ENCODE data around the gene SAMD4A.

SAMD4A gene

GRCh38 chr14:54807881-54808280 is 241.0 kb downstream of the SAMD4A start:
- H3K4me3 Mint-ChIP-seq, result no peak overlapping the region
- H3K4me1 Mint-ChIP-seq (ENCODE audit: low read depth), result peaks cover 5% of the 10 kb centered on the region
- peaks cover 24% of the 10 kb centered on the region for H3K27me3 Mint-ChIP-seq (ENCODE audit: low read depth)
- H3K36me3 Mint-ChIP-seq (ENCODE audit: low read depth), result no peaks in the 10 kb centered on the region
- H3K9me3 Mint-ChIP-seq, result no peaks in the 10 kb centered on the region
- DNase-seq (ENCODE audit: low spot score), result no peak
- H3K27ac Mint-ChIP-seq, result no peak overlapping the region

GRCh38 chr14:54808326-54809161 is 241.6 kb downstream of the SAMD4A start:
- H3K36me3 Mint-ChIP-seq (ENCODE audit: low read depth), result no peaks in the 10 kb centered on the region
- peaks cover 5% of the 10 kb centered on the region for H3K4me1 Mint-ChIP-seq (ENCODE audit: low read depth)
- H3K27me3 Mint-ChIP-seq (ENCODE audit: low read depth), result peaks cover 20% of the 10 kb centered on the region
- H3K4me3 Mint-ChIP-seq, result no peak overlapping the region
- H3K27ac Mint-ChIP-seq, result no peak overlapping the region
- H3K9me3 Mint-ChIP-seq, result no peaks in the 10 kb centered on the region
- no peak for DNase-seq (ENCODE audit: low spot score)

GRCh38 chr14:54809767-54810166 is 242.8 kb downstream of the SAMD4A start:
- peaks cover 5% of the 10 kb centered on the region for H3K4me1 Mint-ChIP-seq (ENCODE audit: low read depth)
- H3K4me3 Mint-ChIP-seq, result no peak overlapping the region
- H3K36me3 Mint-ChIP-seq (ENCODE audit: low read depth), result no peaks in the 10 kb centered on the region
- no peak for DNase-seq (ENCODE audit: low spot score)
- H3K27me3 Mint-ChIP-seq (ENCODE audit: low read depth), result peaks cover 15% of the 10 kb centered on the region
- no peak overlapping the region for H3K27ac Mint-ChIP-seq
- no peaks in the 10 kb centered on the region for H3K9me3 Mint-ChIP-seq

GRCh38 chr14:54812617-54813016 is 245.7 kb downstream of the SAMD4A start:
- no peak overlapping the region for H3K27ac Mint-ChIP-seq

GRCh38 chr14:54813081-54813480 is 246.2 kb downstream of the SAMD4A start:
- peaks cover 6% of the 10 kb centered on the region for H3K27me3 Mint-ChIP-seq (ENCODE audit: low read depth)

More at GRCh38 chr14:54812617-54813016, 245.7 kb downstream of the SAMD4A start:
- Mint-ChIP-seq H3K4me3 (no peak overlapping the region), H3K9me3 (no peaks in the 10 kb centered on the region), H3K36me3 (ENCODE audit: low read depth) (no peaks in the 10 kb centered on the region), H3K4me1 (ENCODE audit: low read depth) (no peaks in the 10 kb centered on the region), H3K27me3 (ENCODE audit: low read depth) (peaks cover 6% of the 10 kb centered on the region)
- DNase-seq (ENCODE audit: low spot score), result no peak

GRCh38 chr14:54814076-54814475 is 247.1 kb downstream of the SAMD4A start:
- peaks cover 6% of the 10 kb centered on the region for H3K27me3 Mint-ChIP-seq (ENCODE audit: low read depth)
- no peak overlapping the region for H3K27ac Mint-ChIP-seq
- no peaks in the 10 kb centered on the region for H3K9me3 Mint-ChIP-seq
- no peak overlapping the region for H3K4me3 Mint-ChIP-seq
- no peaks in the 10 kb centered on the region for H3K4me1 Mint-ChIP-seq (ENCODE audit: low read depth)
- DNase-seq (ENCODE audit: low spot score), result no peak
- H3K36me3 Mint-ChIP-seq (ENCODE audit: low read depth), result no peaks in the 10 kb centered on the region

More at GRCh38 chr14:54813081-54813480, 246.2 kb downstream of the SAMD4A start:
- no peak for DNase-seq (ENCODE audit: low spot score)
- H3K4me3 Mint-ChIP-seq, result no peak overlapping the region
- no peaks in the 10 kb centered on the region for H3K36me3 Mint-ChIP-seq (ENCODE audit: low read depth)
- no peak overlapping the region for H3K27ac Mint-ChIP-seq
- no peaks in the 10 kb centered on the region for H3K9me3 Mint-ChIP-seq
- no peaks in the 10 kb centered on the region for H3K4me1 Mint-ChIP-seq (ENCODE audit: low read depth)

- H3K4me3 Mint-ChIP-seq, result no peak overlapping the region
- H3K27me3 Mint-ChIP-seq (ENCODE audit: low read depth), result peaks cover 6% of the 10 kb centered on the region
- H3K36me3 Mint-ChIP-seq (ENCODE audit: low read depth), result no peaks in the 10 kb centered on the region
- no peaks in the 10 kb centered on the region for H3K4me1 Mint-ChIP-seq (ENCODE audit: low read depth)
- no peak for DNase-seq (ENCODE audit: low spot score)
- no peaks in the 10 kb centered on the region for H3K9me3 Mint-ChIP-seq
- no peak overlapping the region for H3K27ac Mint-ChIP-seq
Measured at GRCh38 chr14:54815016-54815415, 248.1 kb downstream of the SAMD4A start.

GRCh38 chr14:54815515-54815914 is 248.6 kb downstream of the SAMD4A start:
- H3K4me3 Mint-ChIP-seq, result no peak overlapping the region
- H3K4me1 Mint-ChIP-seq (ENCODE audit: low read depth), result no peaks in the 10 kb centered on the region
- no peak for DNase-seq (ENCODE audit: low spot score)
- peaks cover 6% of the 10 kb centered on the region for H3K27me3 Mint-ChIP-seq (ENCODE audit: low read depth)
- no peaks in the 10 kb centered on the region for H3K36me3 Mint-ChIP-seq (ENCODE audit: low read depth)
- H3K9me3 Mint-ChIP-seq, result no peaks in the 10 kb centered on the region
- H3K27ac Mint-ChIP-seq, result no peak overlapping the region

GRCh38 chr14:54816450-54816849 is 249.5 kb downstream of the SAMD4A start:
- Mint-ChIP-seq H3K4me1 (ENCODE audit: low read depth) (no peaks in the 10 kb centered on the region), H3K27ac (no peak overlapping the region), H3K36me3 (ENCODE audit: low read depth) (no peaks in the 10 kb centered on the region), H3K4me3 (no peak overlapping the region), H3K27me3 (ENCODE audit: low read depth) (peaks cover 5% of the 10 kb centered on the region), H3K9me3 (no peaks in the 10 kb centered on the region)
- no peak for DNase-seq (ENCODE audit: low spot score)

- no peak overlapping the region for H3K27ac Mint-ChIP-seq
- peaks cover 3% of the 10 kb centered on the region for H3K27me3 Mint-ChIP-seq (ENCODE audit: low read depth)
- no peak for DNase-seq (ENCODE audit: low spot score)
- no peak overlapping the region for H3K4me3 Mint-ChIP-seq
- no peaks in the 10 kb centered on the region for H3K4me1 Mint-ChIP-seq (ENCODE audit: low read depth)
- H3K36me3 Mint-ChIP-seq (ENCODE audit: low read depth), result no peaks in the 10 kb centered on the region
- peaks cover 2% of the 10 kb centered on the region for H3K9me3 Mint-ChIP-seq
Measured at GRCh38 chr14:54817506-54817905, 250.6 kb downstream of the SAMD4A start.

- H3K4me1 Mint-ChIP-seq (ENCODE audit: low read depth), result no peaks in the 10 kb centered on the region
- peaks cover 3% of the 10 kb centered on the region for H3K27me3 Mint-ChIP-seq (ENCODE audit: low read depth)
- H3K36me3 Mint-ChIP-seq (ENCODE audit: low read depth), result no peaks in the 10 kb centered on the region
- H3K9me3 Mint-ChIP-seq, result peaks cover 3% of the 10 kb centered on the region
- no peak for DNase-seq (ENCODE audit: low spot score)
- no peak overlapping the region for H3K27ac Mint-ChIP-seq
- H3K4me3 Mint-ChIP-seq, result no peak overlapping the region
Measured at GRCh38 chr14:54818201-54819133, 251.5 kb downstream of the SAMD4A start.

GRCh38 chr14:54822685-54823084 is 255.8 kb downstream of the SAMD4A start:
- peaks cover 10% of the 10 kb centered on the region for H3K27me3 Mint-ChIP-seq (ENCODE audit: low read depth)
- H3K36me3 Mint-ChIP-seq (ENCODE audit: low read depth), result no peaks in the 10 kb centered on the region
- peaks cover 18% of the 10 kb centered on the region for H3K9me3 Mint-ChIP-seq
- DNase-seq (ENCODE audit: low spot score), result no peak
- H3K4me3 Mint-ChIP-seq, result no peak overlapping the region
- no peaks in the 10 kb centered on the region for H3K4me1 Mint-ChIP-seq (ENCODE audit: low read depth)
- H3K27ac Mint-ChIP-seq, result no peak overlapping the region

- peaks cover 10% of the 10 kb centered on the region for H3K27me3 Mint-ChIP-seq (ENCODE audit: low read depth)
- no peak for DNase-seq (ENCODE audit: low spot score)
- H3K36me3 Mint-ChIP-seq (ENCODE audit: low read depth), result no peaks in the 10 kb centered on the region
- no peaks in the 10 kb centered on the region for H3K4me1 Mint-ChIP-seq (ENCODE audit: low read depth)
- H3K27ac Mint-ChIP-seq, result no peak overlapping the region
- H3K4me3 Mint-ChIP-seq, result no peak overlapping the region
- H3K9me3 Mint-ChIP-seq, result peaks cover 18% of the 10 kb centered on the region
Measured at GRCh38 chr14:54823757-54824549, 257.0 kb downstream of the SAMD4A start.
